ENCODE data around the gene FAM83F.

The FAM83F gene

GRCh38 chr22:40076702-40077645 lies 82.2 kb downstream of the FAM83F start:
- no peak for DNase-seq

- no peak for DNase-seq
Observed at GRCh38 chr22:40077646-40078016, 82.9 kb downstream of the FAM83F start.

DNA sequence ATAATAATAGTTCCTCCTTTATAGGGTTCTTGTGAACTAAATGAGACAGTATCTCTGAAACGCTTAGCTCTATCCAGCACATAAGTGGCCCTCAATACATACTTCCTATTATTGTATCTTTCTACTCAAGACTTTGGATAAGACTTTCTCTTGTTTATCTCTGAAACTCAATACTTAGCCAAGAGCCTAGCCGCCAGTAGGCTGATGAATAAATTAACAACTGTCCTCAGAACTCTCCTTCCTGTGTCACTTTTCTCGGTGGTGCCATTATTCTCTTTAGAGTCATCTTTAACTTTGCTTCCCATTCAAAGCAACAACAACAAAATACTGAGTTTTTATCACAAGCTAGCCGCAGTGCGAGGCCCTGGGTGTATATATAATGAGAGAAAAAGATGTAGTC lies 86.9 kb downstream of the FAM83F start:
- DNase-seq: no peak

- DNase-seq: no peak
Observed at GRCh38 chr22:40082184-40082583, 87.4 kb downstream of the FAM83F start.

- no peak for DNase-seq
Observed at GRCh38 chr22:40083794-40084193, 89.0 kb downstream of the FAM83F start.

DNA sequence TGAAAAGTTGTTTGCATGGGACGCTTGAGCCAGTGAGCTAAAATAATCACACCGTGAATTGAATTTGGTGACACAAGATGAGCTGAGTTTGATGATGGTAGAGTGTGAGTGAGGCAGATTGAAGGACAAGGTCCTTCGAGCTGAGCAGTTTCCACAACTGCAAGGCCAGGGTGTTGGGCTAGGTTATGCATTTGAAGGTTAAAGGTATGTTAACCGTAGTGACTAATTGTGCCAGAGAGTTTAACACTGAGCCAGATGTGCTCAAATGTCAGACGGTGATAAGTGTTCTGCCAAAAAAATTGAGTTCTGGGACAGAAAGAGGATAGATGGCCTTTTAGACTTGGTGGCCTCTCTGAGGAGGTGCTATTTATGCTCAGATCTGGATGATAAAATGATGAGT lies 89.5 kb downstream of the FAM83F start:
- no peak for DNase-seq

DNA sequence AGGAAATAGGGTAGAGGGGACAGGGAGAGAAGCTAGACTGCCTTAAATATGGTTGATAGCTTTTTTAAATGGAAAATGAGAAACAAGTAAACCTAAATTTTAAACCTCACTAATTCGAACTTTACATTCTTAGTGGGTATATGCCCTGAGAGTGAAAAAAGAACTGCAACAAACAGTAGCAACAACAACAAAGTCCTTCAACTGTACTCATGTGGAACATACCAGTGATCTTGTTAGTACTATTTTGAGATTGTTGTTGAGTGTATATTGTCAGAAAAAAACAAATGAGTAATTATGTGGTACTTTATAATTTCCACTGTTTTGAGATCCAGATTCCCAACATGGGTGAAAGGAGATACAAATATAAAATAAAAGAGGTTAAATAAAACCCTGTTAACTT lies 94.1 kb downstream of the FAM83F start:
- DNase-seq: no peak

Data from CD4-positive, alpha-beta T cell treated with Interleukin-4 for 1 hour (primary cell).